ENCODE results near the gene CD300LF.

CD300LF gene

DNA sequence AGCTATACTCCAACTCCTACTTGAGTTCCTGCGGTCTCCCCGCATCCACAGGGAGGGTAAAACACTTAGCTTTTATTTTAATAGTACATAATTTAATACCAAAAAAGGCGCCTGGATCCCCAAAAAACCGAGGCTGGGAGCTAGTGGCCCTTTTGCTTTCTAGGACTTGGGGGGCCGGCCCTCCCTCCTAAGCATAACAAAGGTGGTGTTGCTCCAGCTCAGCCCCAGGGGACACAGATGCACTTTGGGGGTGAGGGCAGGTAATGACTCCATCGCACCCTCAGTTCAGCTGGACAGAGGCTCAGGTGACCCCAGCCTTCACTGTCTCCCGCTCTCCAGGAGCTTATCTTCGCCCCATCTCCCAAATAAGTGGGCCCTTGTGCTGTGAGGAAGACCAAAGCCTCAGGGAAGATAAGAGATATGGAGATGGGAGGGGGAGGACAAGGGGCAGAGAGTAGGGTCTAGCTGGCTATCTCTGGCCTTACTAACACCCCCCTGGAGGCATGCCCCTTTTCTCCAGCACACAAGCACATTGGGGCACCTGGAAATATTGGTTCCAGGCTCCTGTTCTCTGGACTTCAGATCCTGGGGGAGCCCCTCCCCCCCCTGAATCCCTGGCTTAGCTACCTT lies 32.9 kb upstream of the CD300LF start:
- DNase-seq: no peak

DNA sequence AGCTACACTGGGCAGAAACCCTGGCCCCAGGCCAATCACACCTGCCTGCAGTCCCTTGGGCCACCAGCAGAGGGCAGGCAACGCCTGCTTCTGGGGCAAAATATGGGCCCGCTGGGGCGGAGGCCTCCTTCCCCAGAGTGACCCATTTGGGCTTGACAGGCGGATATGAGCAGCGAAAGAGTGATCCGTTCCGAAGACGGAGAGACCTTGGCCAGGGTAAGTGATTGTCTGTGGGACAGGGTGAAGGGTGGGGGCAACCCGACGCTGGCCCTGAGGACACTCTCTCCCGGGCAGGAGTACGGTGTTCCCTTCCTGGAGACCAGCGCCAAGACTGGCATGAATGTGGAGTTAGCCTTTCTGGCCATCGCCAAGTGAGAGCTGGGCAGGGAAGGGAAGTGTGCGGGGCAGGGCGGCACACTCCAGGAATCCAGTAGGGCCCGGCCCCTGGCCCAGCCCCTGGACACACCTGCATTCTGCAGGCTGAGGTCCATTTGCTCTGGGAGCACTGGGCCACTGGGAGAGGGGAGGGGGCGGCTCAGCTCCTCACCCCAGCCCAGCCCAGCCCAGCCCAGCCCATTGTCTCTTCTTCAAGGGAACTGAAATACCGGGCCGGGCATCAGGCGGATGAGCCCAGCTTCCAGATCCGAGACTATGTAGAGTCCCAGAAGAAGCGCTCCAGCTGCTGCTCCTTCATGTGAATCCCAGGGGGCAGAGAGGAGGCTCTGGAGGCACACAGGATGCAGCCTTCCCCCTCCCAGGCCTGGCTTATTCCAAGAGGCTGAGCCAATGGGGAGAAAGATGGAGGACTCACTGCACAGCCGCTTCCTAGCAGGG lies 32.2 kb upstream of the CD300LF start:
- peak in 13 of 14 donors; percentile 34 to 93 (median 76) for DNase-seq

DNA sequence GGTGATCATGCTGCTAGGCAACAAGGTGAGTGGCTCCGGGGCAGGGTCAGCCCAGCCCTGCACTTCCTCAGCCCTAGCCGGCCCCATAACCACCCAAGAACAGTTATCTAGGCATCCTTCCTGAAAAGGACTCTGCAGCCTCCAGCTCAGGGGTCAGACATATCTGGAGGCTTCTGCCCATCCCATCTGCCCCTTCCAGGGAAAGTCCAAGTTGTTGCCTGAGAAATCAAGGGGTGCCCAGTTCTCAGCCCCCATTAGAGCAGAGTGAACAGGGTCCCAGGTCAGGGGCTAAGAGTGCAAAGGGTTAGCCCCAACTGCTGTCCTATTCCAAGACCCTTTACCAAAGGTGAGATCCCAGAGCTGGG lies 31.6 kb upstream of the CD300LF start:
- no peak for DNase-seq

DNA sequence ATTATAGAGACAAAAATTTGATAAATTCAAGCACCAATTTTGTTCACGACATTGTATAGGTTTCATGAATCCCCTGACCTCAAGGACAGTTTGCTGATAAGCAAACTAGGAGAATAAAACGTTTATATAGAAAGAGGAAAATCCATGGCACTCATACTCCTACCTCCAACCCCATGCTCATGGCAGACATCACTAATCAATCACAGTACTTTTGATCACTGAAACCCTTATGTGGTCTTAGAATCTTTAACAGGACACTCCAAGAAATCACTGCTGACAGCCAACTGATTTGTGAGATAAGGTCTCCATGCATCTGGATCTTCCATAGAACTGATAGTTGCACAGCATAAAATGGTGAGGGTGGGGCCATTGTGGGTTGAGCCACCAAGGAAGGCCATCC lies 31.0 kb upstream of the CD300LF start:
- DNase-seq: no peak

DNA sequence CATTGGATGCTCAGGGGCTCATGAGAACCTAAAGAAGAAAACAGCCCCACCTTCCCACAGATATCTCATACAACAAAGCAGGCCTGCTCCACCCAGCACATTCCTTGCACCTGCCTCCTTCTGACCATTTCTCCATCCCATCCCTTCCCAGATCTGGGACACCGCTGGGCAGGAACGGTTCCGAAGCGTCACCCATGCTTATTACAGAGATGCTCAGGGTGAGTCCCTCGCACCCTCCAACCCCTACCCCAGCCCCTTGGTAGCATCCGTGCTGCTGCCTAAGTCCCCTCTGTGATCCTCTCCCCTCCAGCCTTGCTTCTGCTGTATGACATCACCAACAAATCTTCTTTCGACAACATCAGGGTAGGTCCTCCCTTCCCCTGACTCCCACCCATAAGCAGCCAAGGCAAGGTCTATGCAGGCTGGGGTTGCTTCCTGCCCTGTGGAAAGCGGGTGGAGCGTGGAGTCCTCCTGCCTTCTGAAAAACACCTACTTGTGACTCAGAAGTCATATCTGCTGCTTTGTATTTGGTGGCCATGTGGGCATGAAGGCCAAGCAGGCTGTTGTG lies 30.3 kb upstream of the CD300LF start:
- DNase-seq: no peak

DNA sequence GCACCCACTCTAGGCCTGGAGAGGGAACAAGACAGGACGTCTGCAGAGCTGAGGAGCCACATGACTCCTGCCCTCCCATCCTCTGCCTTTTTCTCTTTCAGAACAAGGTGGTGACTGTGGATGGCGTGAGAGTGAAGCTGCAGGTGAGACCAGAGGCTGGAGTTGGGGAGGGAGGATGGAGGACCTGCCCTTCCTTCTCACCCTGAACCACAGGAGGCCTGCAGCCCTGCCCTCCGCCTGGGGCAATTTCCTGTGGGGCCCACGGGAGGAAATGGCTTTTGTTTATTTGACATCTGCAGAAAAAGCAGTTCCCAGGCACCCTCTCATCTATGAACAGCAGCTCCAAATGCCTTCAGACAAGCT lies 29.4 kb upstream of the CD300LF start:
- no peak for DNase-seq

DNA sequence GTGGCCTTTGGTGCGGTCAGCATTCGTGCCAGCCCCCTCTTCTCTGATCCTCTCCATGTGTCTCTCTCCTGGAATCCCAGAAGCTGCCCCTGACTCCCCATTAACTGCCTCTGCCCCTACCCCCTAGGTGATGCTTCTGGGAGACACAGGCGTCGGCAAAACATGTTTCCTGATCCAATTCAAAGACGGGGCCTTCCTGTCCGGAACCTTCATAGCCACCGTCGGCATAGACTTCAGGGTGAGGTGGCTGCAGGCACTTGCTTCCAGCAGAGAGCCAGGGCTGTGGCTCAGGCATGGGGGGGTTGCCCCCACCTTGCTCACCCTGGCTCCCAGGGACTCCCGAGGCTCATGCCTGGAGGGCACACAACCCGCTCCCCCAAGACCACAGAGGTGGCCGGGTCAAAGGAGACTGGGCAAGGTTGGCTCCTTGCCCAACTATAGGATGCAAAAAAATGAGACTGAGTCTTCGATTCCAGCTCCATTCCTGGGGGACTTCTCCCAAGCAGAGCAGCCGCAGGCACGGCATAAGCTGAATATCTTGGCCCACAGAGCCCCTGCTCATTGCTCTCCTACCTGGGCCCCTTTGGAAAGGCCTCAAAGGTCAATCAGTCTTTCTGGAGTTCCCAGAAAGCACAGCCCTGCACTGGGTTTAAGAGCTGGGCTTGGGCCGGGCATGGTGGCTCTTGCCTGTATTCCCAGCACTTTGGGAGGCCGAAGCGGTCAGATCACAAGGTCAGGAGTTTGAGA lies 28.1 kb upstream of the CD300LF start:
- DNase-seq: no peak

DNA sequence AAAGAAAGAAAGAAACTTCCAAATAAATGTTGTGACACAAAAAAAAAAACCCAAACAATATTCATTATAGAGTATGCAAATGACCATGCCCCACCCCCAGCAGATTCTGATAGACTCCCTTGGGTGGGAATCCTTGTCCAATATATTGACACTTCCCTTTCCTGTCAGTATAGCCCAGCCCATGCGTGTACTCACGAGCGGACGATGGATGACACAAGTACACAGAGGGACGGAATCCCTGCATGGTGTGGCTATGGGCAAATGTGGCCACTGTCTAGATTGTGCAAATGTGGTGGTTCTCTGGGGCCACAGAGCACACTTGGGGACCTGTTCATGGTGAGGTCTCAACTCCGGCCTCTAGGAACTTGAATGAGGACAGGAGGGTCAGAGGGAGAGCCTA lies 27.4 kb upstream of the CD300LF start:
- DNase-seq: no peak

DNA sequence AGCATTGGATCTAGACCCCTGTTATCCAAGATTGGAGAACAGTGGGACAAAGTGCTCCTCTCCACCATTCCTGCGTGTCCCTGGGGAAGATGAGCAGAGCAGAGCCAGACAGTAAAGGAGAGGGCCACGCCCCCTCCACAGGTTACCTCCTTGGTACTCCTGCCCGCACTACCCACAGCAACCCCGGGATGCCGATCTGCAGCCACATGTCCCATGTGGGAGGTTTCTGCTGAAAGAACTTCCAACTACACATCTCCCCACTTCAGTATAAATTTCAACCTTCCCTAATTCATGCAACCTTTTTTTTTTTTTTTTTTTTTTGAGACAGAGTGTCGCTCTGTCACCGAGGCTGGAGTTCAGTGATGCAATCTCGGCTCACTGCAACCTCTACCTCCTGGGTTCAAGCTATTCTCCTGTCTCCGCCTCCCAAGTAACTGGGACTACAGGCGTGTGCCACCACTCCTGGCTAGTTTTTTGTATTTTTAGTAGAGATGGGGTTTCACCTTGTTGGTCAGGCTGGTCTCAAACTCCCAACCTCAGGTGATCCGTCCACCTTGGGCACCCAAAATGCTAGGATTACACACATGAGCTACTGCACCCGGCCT lies 26.6 kb upstream of the CD300LF start:
- no peak for DNase-seq

DNA sequence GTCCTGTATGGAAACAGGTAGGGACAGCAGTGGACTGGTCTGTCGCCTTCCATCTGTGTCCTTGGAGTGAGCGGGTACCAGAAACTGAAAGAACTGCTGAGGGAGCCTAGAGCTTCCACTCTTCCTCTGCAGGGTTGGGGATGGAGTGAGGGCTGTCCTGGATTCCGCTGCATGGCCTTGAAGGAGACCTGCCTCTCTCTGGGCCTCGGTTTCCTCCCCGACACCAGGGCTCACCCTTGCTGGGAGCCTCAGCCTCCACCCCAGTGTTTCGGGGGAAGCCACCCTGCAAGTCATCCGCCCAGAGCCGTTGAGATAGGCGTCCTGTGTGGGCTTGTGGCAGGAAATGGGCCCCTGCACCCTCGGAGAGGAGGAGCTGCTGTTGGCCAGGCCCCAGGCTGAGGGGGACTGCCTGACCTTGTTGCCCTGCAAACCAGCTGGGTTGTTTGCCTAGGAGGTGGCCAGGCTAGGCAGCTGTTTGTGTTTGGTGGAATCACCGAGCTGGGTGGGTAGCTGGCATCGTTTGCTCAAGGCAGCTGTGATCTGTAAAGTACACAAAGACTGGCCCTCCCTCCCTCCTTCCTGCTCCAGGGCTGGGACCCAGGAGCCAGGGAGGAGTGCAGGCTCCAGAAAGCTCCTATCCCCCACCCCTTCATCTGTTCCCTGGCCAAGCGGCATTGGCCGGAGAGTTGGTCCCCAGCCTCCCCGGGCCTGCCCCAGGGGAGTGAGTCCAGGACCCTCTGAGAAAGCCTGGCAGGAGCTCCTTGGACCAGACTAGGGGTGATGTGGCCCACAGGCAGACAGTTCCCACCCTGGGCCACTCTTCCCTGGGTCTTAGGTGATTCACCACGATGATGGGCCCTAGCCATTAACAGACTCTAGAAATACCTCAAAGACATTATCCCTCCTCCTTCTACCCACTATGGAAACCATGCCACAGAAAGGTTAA lies 25.6 kb upstream of the CD300LF start:
- DNase-seq: no peak

DNA sequence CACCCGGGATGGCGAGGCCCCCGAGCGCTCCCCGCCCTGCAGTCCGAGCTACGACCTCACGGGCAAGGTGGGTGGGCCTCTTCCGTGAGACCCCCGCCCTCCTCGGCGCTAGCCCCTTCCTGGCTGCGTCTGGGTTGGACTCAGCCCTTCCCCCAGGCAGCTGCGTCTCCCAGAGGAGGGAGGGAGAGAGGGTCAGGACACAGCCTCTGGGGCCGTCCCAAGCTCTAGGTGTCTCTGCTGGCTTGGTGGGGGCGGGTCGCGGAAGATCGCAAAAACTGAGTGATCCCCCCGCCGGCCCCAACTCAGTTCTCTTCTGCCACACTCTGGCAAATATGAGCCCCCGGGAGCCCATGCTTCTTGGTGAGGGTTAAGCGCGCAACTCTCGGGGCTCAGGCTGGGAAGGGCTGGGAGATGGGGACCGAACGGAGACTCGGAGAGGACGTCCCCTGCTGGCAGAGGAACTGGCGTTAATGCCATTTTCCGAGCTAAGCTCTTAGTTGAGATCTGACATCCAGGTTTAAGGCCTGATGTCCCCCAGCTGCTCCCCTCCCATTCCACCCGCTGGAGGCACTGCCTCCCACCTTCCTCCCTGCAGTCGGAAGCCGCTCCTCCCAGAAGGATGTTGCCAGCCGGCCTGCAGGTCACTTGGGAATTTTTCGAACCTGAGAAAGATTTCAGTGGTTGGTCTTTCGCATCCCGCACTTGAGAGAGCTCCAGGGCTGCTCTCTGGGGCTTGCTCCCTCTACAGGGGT lies 24.8 kb upstream of the CD300LF start:
- peak in 1 of 14 donors; percentile 34 for DNase-seq

DNA sequence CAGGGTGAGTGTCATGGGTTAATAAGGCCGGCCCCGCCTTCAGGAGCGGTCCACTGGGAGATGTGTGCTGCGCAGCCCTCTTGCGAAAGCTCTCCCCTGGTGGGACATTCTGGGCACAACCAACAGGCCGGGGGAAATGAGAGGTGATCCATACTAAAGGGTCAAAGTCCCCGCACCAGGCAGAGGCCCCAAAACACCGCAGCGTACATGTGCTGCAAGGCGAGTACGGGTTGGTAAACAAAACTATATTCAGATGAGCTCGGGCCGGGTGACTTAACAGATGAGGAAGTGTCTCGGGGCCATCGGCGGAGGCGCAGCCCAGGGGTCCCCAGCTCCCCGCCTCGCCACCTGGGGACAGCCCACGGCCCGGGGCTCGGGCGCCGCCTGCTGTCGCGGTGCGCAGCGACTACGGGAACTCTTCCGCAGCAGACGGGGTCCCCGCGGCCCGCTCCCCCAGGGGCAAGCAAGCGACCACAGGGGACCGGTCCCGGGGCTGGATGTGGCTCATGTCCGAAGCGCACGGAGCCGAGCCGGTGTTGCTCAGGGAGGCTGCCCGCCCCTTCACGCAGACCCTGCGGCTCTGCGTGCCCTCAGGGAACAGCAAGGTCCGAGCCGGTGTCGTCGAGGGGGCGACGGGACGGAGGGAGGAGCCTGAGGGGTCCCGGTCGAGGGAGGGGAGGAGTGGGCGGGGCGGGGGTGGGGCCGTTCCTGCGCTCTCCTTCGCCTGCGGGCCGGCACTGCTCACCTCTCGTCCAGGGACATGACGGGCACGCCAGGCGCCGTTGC lies 24.0 kb upstream of the CD300LF start, which contains the start of gene RAB37:
Gene RAB37, plus strand, starts transcription at position 744 of the 786 bp plus-strand sequence. Its CDS starts 17 bp downstream, at position 761.
- DNase-seq: peak in 2 of 14 donors; percentile 5 to 21

DNA sequence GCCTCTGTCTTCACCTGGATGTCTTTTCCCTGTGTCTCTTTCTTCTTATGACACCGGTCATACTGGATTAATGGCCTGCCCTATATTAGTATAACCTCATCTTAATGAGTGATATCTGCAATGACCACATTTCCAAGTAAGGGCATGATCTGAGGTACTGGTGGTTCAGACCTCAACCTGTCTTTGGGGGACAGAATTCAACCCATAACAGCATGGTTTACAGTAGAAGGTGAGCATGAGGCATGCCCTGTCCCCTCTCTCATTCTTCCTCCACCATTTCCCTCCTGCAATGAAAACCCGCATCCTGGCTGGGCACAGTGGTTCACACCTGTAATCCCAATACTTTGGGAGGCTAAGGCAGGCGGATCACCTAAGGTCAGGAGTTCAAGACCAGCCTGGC lies 21.5 kb upstream of the CD300LF start:
- DNase-seq: no peak

DNA sequence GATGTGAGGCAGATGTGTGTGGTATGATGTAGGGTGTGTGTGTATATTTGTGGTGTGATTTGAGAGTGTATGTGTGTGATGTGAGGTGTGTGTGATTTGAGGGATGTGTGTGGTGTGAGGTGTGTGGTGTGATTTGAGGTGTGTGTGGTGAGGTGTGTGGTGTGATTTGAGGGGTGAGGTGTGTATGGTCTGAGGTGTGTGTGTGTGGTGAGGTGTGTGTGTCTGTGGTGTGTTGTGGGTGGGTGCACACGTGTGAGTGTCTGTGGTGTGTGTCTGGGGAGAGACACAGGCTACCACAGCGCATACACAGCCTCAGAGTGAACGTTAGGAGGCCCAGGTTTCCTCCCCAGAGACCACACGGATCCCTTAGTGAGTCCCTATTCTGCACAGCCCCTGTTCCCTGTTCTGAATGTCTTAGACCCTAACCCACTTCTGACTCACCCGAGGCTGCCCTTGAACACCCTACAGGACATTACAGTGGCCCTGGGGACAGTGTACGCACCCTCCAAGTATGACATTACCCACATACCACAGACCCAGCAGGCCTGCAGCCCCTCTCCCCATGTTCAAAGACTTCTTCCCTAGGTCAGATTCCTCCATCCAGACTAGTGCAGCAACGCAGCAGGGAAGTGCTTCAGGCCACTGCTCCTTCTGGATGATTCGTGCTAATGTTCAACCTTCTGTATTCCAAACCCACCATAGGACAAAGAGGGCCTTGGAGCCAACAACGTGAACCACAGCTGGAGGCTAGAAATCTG lies 20.8 kb upstream of the CD300LF start:
- DNase-seq: no peak

DNA sequence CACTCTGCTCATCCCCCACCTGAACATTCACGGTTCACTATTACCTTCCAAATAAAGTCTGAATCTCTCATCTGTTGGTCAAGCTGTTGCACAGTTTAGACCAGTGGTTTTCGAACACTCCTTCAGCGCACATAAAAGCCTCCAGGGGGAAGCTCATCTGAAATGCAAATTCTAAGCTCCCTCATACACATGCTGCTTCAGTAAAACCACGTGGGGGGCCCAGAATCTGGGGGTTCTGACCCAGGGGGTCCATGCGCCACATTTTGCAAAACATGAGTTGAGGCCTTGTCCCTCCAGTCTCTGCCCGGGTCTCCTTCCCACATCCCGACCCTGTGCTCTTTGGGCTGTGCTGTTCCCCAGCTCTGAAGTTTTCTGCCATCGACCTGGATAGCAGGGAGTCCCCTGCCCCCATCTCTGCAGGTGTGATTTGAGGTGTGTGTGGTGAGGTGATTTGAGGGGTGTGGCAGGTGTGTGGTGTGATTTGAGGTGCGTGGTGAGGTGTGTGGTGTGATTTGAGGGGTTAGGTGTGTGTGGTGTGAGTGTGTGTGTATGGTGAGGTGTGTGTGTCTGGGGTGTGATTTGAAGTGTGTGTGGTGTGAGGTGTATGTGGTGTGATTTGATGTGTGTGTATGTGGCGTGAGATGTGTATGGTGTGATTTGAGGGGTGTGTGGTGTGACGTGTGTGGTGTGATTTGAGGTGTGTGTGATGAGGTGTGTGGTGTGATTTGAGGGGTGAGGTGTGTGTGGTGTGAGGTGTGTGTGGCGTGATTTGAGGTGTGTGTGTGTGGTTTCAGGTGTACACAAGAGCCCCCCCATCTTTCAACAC lies 19.5 kb upstream of the CD300LF start:
- no peak for DNase-seq

DNA sequence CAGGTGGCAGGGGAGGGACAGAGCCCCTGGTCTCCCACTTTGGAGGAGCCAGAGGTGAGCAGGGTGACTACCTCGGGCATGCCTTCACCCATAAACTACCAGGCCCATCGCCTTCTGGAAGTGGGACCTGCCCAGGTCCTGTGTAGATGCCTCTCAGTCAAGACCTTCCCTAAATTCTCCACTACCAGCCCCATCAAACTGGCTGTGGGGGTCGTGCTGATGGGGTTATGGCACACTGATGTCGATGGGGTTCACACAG lies 18.6 kb upstream of the CD300LF start:
- DNase-seq: no peak

DNA sequence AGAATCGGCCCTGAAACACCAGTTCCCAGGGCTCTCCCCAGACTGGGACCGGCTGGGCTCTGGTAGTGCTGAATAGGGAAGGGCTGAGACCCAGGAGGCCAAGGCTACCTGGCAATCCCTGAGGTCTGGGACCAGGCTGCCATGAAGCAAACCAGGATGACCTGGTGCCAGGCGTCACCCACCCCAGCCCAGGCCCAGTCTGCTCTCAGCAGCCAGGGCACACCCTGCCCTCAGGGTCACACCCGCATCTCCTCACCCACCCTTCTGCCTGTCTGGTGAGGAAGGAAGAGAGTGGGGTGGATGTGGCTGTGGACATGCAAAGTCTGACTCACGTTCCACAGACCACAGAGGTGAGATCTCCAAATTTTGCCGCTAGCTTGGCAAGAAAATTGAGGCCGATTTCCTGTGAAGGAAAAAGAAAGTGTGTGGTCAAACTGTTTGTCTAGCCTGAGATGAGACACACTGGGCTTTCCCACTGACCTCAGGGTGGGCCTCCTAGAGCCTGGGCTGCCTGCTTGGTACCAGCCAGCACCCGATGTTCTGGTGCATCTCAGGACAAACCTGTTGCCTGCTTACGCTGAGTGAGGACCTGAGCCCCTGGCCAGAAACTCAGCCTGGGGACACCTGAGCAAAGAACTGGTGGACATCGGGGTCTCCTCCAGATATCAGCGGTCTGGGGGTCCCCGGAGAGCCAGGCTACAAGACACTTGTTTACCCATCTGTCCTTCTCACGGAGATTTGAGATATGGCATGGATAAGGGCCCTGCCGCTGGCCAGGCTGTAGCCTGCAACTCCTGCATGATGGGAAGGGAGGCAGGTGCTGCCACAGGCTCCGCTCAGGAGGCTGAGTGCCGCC lies 18.0 kb upstream of the CD300LF start:
- DNase-seq: no peak

DNA sequence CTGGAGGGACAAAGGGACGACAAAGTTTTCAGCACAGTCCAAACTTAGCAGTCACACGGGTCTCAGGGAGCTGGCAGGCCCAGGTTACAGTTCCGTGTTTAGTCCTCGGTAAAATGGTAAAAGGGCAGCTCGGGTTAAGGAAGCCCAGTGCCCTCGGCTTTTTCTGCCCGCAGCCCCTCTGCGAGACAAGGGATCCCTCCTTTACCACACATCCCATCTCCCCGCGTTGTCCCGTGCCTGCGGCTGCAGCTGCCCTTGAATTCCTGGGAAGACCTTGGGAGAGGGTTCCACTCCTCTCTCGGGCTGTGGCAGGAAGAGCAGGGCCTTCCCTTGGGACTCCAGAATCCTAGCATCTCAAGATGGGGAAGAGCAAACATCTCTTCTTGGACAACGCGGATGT lies 17.1 kb upstream of the CD300LF start:
- DNase-seq: no peak

All from C1 segment of cervical spinal cord (tissue), 14 donors.